GM19397 (cell line): ENCODE data around the gene CISD1.

Experiments used
- ATAC-seq: cut with Tn5 transposase; IDR thresholded peaks from one replicate; pipeline ENCODE4 v1.9.1; 2021; ENCODE audit warnings: mild to moderate bottlenecking, moderate library complexity; ENCODE audit not compliant: unreplicated experiment

The CISD1 gene

DNA sequence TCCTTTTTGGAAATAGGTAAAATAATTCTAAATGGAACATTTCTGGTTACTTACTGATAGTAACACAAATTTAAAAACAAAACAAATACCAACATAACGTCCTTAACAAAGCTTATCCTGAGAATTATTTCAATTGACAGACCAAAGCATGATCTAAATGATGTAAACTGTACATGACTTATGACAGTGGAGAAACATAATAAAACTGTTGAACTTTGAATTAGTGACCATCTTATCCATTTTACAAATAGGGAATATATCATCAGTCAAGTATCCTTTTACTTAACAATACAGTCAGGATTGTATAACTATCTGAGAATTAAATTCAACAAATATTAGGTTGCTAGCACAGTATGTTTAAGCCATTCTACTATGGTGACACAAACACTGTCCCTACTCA is 3.7 kb upstream of the CISD1 start:
- no peak for ATAC-seq

DNA sequence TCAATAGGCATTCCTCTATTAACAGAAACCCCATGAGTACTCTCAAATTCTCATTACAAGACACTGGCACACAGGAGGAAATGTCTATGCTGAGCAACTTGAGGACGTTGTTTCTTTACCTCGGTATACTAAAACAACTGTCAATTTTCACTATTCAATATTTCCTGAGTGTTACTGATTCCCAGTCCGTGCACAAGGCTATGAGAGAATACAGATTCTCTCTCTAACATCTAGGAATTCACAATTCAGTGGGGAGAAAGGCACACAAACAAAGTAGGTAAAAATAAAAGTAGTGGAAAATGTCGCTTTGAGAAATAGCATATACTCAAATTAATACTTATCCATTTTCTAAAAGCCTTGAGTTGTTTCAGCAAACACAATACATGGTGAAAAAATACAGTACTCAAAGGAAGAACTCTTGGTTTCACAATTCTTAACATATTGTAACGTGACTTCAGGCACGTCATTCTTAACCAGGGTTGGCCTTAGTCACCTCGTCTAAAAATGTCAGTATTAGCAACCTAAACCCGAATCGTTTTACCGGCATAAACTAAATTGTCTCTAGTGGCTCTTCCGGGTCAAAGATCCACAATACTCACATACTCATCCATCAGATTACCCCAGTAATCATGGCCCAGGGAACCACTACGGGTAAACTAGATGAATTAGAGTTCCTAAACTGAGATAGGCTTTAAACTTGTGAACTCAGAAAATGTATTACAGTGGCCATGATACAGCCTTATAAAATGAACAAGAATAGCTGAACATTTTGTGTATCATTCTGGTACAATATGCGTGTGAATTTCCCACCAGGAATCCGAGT is 2.7 kb upstream of the CISD1 start:
- no peak for ATAC-seq

DNA sequence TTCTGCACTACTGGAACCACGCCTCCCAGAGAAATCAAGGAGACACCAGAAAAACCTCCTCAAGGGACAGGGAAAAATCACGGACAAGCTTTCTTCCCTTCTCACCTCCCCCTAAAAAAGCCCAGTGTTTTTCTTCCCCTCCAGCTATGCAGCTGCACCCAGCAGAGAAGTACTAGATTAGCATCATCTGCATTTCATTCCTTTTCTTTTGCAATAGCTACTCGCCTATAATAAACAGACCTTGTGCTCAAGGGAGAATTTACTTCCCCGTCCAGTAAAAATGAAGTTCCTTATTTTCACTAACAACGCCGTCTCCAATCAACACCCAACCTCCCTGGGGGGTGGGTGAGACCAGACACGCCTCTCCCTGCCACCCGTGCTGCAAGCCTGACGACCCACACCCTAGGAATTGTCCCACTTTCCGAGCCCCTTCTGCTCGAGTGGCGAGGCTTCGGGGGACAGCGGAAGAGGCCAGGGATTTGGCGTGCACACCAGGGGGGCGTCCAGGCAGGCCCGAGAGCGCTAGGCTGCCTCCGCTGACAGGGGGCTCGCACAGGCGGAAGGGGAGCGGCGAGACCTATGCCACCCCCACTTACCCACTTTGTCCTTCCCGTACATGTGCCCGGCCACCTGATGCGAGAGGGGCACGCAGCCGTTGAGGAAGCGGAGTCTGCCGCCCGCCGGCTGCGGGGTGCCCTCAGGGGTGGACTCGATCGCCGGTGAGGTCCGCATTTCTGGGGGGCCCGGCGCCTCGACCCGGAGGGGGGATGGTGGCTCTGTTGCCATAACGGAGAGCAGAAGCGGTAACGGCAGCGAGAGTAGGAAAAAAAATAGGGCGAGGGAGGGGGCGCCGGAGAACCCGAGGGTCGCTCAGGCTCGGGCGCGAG is 1.9 kb upstream of the CISD1 start:
- ATAC-seq = peak; percentile 3

DNA sequence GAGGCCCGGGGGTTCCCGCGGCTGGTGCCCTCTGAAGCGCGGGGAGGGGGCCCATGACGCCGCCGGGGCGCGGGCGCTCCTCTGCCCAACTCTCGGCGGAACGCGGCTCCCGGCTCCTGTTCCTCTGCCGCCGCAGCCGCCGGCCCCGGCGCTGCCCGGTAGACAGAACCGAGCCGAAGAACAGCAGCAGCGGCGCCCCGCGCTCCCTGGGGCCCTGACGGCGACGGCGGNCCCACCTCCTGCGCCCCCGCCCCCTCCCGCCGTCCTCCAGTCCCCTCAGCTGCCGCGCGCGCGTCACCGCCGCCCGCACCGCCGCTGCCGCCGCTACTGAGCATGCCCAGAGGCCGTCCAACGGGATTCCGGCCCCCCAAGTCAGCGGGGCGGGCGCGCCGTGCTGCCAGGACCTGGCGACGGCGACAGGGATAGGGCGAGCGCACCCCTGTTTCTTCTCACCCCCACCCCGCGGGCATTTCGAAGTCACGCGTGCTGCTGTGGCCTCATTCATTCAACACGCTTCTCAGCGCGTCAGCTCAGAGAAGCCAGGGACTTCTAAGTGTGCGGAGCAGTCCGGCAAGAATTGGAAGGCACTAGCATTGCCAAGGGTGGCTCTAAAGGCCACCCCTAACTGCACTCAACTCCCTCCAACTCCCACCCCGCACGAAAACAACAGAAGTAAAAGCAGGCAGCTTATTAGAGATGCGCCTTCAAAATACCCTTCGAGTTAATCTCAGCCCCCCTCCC is 1.1 kb upstream of the CISD1 start, which contains the start of gene IPMK:
Gene IPMK, minus strand, starts transcription at position 182 of the 741 bp plus-strand sequence. CDS start 283 bp downstream, outside the sequence.
- peak; percentile 60 for ATAC-seq

DNA sequence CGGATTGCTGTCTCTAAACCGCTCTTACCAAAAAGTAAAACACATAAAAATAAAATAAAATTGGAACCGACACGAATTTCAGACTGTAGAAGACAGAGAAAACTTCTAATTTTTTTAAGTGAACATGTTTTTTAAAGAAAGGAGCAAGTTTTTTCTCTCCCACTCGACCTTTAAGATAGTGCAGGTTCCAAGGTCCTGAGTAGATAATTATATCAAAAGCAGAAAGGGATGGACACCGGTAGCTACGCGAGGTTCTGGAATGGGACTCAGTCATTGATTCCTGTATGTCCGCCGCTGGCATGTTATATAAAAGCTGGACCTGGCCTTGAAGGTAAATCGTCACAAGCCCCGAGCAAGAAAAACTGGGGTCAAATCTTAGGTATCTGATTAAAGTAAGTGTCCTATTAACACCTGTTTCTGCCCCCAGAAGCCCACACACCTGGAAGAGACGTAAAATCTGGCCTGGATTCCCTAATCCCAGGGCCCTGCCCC is 462 bp upstream of the CISD1 start:
- no peak for ATAC-seq

DNA sequence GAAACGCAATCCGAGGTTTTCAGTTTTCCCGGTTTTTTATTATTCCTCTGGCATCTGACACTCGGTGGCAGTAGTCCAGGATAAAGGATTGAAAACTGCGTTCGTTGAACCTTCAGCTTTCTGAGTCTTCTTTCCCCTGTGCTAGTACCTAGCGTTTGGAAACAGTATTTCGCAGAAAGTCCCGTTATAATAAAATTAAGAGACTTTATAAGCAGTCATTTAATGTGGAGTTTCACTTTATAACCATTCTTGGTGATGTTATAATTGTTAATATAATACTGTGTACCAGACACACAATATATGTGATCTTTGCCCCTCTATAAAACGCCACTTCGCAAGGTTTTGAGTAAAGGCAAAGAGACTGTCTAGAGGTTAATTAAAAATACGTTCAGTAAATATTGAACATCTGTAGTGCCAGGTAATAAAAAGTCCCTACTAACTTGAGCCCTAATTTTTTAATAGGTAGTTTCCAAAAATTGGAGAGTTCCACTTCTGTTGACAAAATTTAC is 874 bp downstream of the CISD1 start:
- no peak for ATAC-seq

DNA sequence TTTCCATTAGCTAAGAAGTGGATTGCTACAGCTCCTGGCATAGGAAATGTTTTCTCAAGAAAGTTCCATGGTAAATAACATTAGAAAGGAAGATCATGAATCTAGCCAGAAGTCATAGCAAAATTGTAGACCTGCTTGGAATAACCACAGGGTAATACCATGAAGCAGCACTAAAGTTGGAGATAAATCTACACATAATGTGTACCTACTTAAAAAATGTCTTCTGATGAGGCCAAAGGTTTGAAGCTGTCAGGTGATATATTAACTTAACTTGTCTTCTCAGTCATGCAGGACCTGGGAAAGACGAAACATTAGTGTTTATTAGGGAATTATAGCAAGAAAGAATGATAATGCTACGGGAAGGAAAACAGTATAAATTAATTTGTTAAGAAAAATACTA is 6.3 kb downstream of the CISD1 start:
- no peak for ATAC-seq

DNA sequence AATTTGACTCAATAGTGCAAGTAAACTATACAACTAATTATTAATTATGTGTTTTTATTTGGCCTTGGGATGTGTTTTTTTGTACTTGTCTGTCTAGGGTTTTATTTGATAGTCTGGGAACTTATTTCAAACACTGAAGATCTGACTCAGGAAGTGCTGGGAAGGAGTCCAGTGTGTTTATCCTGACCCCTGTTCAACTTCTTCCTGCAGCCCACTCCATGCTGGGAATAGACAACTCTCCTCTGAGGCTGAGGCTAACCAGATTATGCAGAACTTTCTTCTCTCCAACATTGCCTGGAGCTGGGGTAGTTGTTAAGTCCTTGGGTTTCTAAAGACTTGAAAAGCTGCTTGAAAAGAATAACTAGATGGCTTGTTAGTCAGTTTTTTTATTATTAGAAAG is 6.9 kb downstream of the CISD1 start:
- no peak for ATAC-seq

DNA sequence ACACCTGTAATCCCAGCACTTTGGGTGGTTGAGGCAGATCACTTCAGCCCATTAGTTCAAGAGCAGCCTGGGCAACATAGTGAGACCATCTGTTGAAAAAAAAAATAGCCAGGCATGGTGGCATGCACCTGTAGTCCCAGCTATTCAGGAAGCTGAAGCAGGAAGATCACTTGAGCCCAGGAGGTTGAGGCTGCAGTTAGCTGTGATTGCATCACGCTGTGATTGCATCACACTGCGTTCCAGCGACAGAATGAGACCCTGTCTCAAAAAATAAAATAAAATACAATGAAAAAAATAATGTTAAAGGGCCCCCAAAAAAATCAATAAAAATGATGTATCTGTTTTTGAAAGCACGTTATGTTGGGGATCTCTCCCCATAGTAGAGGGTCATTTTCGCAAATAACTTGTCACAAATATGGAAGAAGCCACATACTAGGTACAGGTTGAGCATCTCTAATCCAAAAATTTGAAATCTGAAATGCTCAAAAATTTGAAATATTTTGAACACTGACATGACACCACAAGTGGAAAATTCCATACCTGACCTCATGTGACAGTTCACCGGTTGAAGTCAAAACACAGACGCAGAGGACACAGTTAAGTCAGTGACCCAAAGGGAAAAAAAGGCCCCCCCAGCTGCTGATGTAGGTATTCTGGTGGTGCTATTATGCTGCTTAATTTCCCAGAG is 9.5 kb downstream of the CISD1 start:
- ATAC-seq = no peak

DNA sequence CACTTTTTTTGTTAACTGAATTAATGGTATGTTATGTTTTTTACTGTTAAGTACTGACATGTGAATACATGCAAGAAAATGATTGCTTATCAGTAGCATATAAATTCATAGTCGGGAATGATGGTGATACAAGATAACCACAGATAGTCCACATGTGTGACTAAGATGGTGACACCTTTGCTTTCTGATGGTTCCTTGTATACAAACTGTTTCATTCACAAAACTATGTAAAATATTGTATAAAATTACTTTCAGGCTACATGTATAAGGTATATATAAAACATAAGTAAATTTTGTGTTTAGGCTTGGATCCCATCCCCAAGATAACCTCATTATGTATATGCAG is 10.0 kb downstream of the CISD1 start:
- ATAC-seq = no peak

DNA sequence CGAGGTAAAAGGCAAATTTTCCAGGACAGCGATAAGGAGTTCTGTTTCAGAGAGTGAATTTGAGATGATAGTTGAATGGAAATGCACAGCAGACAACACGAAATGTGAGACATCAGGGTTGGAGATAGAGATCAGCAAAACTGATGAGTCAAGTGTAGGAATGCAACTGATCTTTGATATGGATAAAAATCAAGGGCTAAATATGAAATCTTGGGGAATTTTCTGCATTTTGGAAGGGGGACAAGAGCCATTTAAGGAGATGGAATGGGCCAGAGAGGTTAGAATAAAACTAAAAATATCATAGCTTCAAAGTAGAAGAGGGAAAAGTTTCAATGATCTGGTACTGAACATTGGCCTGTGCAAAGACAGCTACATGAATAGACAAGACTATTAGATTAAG is 11.5 kb downstream of the CISD1 start:
- no peak for ATAC-seq

DNA sequence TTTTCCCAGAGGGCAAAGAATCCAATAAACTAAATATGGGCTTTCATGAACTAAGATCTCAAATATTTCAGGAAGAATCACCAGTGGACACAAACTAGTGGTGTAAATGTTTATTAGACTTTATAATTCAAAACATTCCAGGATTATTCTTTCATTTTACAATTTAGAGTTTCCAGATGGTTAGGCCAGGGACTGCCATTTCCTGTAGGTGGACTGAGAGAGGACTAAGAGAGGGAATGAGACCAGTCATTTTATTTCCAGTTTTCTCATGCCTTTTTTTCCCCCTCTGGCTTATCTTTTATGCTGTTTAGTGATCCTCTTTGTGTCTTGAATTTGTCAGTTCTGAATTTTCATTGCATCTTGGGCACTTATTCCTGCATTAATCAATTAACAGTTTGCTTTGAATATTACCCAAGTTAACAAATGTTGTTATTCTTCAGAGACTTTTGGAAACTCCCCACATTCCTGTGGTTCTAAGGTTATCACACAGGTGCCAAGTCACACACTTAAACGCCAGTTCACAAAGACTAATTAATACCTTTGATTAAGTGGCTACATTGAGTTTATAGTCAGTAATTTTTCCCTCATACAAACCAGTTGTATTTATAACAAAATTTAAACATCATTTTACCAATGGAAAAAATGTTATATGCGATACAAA is 12.3 kb downstream of the CISD1 start:
- no peak for ATAC-seq

DNA sequence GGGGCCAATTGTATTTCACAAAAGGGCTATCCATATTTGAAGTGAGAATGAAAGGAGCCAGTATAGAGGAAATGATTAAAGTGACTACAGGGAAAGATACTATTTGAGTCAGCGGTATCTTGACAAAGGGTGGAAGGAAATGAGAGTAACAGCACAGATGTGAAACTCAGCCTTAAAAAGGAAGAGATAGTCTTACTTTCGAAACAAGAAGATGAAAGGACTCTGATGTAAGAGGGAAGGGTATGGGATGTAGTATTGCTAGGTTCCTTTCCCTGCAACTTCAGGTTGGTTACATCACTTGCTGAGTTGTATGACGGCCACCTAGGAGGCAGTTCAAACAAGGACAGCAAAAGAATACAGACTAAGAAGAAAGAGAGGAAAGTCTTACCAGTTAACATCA is 13.7 kb downstream of the CISD1 start:
- ATAC-seq = peak; percentile 96

DNA sequence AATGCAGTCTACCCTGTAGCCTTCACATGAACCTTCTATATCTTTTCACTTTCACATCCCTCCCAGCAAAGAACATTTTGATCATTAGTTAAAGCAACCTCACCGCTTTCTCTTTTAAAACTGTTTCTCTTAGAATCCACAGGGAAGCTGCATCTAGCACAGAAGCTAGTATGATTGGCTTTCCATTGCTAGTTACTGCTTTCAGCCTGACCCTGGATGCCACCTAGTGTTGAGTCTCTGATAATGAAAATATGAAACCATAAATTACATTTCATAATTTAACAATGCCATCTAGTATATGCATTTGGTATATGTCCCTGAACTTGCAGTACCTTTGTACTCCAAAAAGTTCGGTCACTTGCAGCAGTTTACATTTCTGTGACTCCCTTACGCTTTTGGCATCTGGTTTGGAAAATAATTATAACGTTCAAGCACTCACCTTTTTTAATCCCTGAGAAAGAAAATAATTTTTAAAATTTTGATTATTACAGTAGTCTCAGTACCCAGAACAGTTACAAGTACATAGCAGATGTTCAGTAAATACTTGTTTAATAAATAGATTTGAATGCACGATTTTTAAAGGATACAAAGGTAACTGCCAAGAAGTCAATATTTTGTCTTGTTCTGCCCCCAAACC is 22.7 kb downstream of the CISD1 start:
- peak; percentile 76 for ATAC-seq

DNA sequence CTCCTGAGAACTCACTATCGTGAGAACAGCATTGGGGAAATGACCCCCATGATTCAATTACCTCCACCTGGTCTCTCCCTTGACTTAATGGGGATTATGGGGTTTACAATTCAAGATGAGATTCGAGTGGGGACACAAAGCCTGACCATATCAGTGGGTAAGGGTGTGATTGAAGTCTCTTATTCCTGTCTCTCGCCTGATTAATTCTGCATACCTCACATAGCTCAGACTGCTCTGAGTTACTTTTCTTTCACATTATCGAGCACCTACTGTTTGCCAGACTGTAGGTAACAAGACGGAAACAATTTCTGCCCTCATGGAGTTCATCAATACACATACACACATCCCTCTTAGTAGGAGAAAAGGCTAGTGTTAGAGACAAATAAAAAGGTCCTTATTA is 25.0 kb downstream of the CISD1 start:
- no peak for ATAC-seq

DNA sequence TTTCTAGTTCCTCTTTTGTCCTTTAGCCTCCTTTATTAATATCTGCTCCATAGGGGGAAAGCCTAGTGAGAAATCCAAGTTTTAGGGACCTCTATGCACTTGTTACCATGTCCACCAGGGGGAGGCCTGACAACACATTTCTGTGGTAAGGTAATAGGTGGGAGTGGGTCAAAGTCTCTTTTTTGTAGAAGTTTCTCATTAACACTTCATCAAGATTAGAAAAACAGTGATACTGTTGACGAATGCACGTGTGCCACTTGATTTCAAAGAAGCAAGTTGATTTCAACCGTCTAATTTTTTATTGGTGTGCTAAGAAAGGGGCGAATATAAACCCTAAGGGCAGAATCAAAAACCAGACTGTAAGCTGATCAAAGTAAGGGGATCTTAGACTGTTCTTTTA is 30.6 kb downstream of the CISD1 start:
- peak; percentile 88 for ATAC-seq

DNA sequence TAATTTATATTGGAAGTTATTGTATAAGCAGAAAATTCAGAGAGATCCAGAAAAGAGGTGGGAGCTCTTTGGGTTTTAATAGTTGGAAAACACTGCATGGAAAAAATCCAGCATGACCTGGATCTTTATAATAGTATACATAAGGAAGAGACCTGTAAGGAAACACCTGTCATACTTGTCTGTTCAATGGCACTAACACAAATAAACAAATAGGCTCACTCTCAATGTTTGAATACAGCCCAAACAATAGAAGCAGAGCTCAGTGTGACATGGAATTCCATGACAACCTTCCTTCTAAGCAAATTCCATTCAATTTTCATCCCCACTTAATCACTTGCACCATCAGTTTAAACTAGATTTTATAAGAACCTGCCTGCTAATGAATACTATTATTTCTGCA is 31.7 kb downstream of the CISD1 start:
- ATAC-seq = no peak

DNA sequence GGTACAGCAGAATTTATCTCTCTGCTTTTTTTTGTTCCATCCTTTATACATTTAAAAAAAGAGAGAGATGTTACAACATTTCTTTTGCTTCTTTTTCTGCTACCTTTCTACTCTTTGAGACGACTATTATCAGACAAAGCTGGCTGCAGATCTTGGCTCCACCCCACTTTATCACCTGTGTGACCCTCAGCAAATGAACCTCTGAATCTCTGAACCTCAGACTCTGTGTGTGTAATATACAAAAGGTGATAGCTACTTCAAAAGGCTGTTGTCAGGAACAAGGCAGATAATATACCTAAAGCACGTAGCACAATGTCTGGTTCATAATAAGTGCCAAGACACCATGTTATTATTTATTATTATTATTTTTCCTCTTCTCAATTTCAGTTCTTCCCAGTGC is 33.3 kb downstream of the CISD1 start:
- no peak for ATAC-seq

DNA sequence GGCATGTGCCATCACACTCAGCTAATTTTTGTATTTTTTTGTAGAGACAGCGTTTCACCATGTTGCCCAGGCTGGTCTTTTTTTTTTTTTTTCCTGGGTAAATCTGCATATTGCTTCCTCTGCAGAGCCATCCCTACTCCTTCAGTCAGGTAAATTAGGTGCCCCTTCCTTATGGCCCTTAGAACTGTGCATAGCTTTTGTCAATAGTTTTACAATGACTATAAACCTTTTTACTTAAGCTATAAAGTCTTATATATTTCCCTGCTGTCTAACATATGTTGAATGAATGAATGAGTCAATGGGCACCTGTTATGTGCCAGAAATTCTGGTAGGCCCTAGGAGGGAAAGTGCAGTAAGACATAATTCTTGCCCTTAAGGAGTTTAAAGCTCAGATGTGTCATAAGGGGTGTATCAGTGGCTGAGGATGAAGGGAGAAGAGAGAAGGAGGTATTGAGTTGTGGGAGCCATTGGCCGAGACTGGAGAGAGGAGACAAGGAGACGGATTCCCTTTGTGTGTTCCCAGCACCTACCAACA is 35.2 kb downstream of the CISD1 start:
- no peak for ATAC-seq
